COLO829 (cell line): ENCODE data around the gene CLEC6A.
"Not testable (repeated sequence)": the region's sequence is repeated elsewhere in the genome, so short reads cannot be mapped to it uniquely, and the experiment has no call there.

Source experiments
- DNase-seq: peaks from one replicate; pipeline ENCODE4 v3.0.0; 2012; ENCODE audit warnings: low spot score

Gene CLEC6A

GRCh38 chr12:8455727-8456360, at the start of gene CLEC6A:
Gene CLEC6A (plus strand): TSS chr12:8455962. CDS start chr12:8456112, 150 bp downstream.
- no peak for DNase-seq

- DNase-seq: not testable (repeated sequence)
Measured at GRCh38 chr12:8419576-8419975, 36.2 kb upstream of the CLEC6A start.

GRCh38 chr12:8420506-8420905, 35.3 kb upstream of the CLEC6A start:
- no peak for DNase-seq

GRCh38 chr12:8444536-8445278, 11.1 kb upstream of the CLEC6A start:
- DNase-seq: not testable (repeated sequence)

- no peak for DNase-seq
Measured at GRCh38 chr12:8445731-8446130, 10.0 kb upstream of the CLEC6A start.

GRCh38 chr12:8446642-8447547, 8.9 kb upstream of the CLEC6A start:
- DNase-seq: no peak

- no peak for DNase-seq
Measured at GRCh38 chr12:8449355-8449859, 6.4 kb upstream of the CLEC6A start.

- no peak for DNase-seq
Measured at GRCh38 chr12:8452036-8452435, 3.7 kb upstream of the CLEC6A start.

GRCh38 chr12:8453021-8453513, 2.7 kb upstream of the CLEC6A start:
- no peak for DNase-seq

- no peak for DNase-seq
Measured at GRCh38 chr12:8453796-8454195, 2.0 kb upstream of the CLEC6A start.

- no peak for DNase-seq
Measured at GRCh38 chr12:8455271-8455670, 491 bp upstream of the CLEC6A start.

GRCh38 chr12:8461426-8461825, 5.7 kb downstream of the CLEC6A start:
- DNase-seq: no peak

- no peak for DNase-seq
Measured at GRCh38 chr12:8465301-8465996, 9.7 kb downstream of the CLEC6A start.

- DNase-seq: no peak
Measured at GRCh38 chr12:8466241-8466640, 10.5 kb downstream of the CLEC6A start.

GRCh38 chr12:8471090-8471489, 15.3 kb downstream of the CLEC6A start:
- no peak for DNase-seq

- DNase-seq: no peak
Measured at GRCh38 chr12:8475508-8476203, 19.9 kb downstream of the CLEC6A start.

- no peak for DNase-seq
Measured at GRCh38 chr12:8482571-8483061, 26.9 kb downstream of the CLEC6A start.

- DNase-seq: no peak
Measured at GRCh38 chr12:8483079-8483478, 27.3 kb downstream of the CLEC6A start.

GRCh38 chr12:8491646-8492530, 36.1 kb downstream of the CLEC6A start:
- no peak for DNase-seq

- DNase-seq: no peak
Measured at GRCh38 chr12:8493084-8493483, 37.3 kb downstream of the CLEC6A start.
